Glomerular visceral epithelial cell (primary cell): ENCODE results near the gene GPX4.

Experiments
- DNase-seq: peaks from one replicate; pipeline ENCODE4 v3.0.0-alpha.2; 2016; ENCODE audit errors: extremely low spot score

The GPX4 gene, protein sequence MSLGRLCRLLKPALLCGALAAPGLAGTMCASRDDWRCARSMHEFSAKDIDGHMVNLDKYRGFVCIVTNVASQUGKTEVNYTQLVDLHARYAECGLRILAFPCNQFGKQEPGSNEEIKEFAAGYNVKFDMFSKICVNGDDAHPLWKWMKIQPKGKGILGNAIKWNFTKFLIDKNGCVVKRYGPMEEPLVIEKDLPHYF

DNA sequence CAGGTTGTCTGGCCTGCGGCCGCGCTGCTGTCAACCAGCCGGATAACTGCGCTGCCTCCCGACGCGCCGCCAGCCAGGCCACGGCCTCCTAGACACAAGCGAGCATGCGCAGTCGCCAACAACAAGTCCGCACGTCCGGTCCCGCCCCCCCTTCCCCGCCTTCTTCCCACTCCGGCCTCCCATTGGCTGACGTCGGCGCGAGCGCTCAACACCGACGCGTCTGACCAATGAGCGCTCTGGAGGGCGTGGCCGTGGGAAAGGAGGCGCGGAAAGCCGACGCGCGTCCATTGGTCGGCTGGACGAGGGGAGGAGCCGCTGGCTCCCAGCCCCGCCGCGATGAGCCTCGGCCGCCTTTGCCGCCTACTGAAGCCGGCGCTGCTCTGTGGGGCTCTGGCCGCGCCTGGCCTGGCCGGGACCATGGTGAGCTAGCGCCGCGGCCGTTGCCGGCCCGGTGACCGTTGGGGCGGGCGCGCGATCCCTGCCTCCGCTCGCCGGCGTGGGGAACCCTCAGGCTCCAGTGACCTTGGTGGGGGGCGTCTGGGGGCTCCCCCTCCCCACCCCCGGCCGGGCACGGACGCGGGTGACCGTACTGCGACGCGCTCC, at the start of gene GPX4:
TSS of gene GPX4 (plus strand) at position 287 of the 603 bp plus-strand sequence. CDS start at position 337, 50 bp downstream.
- peak; percentile 100 for DNase-seq

DNA sequence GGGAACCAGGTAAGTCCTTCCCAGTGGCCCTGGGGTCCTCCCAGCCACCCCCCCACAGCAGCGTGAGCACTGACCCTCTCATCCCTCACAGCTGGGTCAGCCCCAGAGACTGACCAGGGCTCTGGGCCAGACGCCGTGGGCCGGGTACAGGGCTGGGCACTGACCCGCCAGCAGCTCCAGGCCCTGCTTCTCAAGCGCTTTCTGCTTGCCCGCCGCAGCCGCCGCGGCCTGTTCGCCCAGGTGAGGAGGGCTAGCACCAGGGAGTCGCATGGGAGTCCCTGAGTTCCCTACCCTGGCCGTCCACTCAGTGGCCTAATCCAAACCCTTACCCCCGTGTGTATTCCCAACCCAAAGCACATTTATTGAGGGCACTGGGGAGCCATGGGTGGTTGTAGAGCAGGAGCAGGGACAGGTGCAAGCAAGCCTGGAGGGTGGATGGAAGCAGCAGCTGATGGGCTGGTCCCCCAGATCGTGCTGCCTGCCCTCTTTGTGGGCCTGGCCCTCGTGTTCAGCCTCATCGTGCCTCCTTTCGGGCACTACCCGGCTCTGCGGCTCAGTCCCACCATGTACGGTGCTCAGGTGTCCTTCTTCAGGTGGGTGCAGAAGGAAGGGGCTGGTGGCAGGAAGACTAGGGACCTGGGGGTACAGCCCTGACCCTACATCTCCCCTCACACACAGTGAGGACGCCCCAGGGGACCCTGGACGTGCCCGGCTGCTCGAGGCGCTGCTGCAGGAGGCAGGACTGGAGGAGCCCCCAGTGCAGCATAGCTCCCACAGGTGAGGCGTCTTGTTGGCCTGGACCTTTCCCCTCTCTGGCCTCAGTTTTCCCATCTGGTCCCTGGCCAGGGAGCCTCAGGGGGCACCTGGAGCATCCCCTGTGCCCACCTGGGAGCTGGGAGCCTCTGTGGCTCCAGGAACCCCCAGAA, 49.4 kb upstream of the GPX4 start:
- DNase-seq = no peak

DNA sequence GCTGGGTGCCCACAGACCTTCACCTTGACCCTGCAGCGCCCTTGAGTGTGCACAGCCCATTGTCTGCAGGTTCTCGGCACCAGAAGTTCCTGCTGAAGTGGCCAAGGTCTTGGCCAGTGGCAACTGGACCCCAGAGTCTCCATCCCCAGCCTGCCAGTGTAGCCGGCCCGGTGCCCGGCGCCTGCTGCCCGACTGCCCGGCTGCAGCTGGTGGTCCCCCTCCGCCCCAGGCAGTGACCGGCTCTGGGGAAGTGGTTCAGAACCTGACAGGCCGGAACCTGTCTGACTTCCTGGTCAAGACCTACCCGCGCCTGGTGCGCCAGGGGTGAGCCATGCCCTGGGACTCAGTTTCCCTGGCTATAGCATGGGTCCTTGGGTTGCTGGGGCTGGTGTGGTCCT, 48.8 kb upstream of the GPX4 start:
- no peak for DNase-seq

DNA sequence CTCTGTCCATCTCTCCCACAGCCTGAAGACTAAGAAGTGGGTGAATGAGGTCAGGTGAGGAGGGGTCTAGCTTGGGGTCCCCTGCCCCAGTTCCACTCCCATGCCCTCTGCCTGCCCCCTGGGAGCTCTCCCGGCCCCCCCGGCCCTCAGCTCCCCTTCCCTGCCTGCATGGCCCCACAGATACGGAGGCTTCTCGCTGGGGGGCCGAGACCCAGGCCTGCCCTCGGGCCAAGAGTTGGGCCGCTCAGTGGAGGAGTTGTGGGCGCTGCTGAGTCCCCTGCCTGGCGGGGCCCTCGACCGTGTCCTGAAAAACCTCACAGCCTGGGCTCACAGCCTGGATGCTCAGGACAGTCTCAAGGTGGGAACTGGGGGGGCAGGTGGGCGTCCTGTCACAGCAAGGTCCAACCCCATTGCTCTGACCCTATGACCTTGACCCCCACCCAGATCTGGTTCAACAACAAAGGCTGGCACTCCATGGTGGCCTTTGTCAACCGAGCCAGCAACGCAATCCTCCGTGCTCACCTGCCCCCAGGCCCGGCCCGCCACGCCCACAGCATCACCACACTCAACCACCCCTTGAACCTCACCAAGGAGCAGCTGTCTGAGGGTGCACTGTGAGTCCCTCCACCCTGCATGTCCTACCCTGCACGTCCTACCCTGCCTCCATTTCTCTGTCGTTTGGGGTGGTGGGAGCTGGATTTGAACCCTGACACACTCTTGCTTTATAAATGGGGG, 47.7 kb upstream of the GPX4 start:
- no peak for DNase-seq

DNA sequence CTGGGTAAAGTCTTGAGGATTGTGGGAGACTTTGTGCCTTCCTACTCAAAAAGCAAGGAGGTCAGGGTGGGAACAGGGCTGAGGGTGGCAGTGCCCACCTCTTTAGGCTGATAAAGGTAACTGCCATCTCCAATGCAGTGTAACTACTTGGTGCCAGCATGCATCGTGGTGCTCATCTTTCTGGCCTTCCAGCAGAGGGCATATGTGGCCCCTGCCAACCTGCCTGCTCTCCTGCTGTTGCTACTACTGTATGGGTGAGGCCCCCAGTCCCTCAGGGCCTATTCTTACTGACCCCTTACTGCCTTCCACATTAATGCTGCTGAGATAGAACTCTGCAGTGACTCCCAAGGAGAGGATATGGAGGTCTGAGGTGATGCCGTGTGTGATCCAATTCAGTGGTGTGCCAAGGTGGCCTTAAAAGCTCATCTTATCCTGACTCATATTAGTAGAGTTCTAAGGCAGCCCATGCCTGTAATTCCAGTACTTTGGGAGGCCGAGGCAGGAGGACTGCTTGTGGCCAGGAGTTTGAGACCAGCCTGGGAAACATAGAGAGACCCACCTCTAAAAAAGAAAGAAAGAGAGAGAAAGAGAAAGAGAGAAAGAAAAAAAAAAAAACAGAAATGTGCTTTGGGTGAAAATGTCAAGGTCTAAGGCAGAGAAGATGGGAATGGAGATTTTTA, 46.5 kb upstream of the GPX4 start:
- no peak for DNase-seq

DNA sequence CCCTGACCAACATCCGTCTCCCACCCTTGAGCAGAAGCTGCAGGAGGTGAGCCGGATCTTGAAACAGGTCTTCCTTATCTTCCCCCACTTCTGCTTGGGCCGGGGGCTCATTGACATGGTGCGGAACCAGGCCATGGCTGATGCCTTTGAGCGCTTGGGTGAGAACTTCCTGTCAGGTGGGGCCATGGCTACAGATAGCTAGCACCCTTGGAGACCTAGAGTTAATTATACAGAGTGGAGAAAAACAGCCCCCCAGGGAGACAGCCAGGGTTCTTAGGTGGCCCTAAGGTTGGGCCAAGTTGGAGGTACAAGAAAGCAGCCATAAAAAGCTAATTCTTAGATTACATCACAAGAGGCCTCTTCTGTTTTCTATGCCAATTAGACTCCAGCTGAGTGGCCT, 45.7 kb upstream of the GPX4 start:
- DNase-seq = no peak

DNA sequence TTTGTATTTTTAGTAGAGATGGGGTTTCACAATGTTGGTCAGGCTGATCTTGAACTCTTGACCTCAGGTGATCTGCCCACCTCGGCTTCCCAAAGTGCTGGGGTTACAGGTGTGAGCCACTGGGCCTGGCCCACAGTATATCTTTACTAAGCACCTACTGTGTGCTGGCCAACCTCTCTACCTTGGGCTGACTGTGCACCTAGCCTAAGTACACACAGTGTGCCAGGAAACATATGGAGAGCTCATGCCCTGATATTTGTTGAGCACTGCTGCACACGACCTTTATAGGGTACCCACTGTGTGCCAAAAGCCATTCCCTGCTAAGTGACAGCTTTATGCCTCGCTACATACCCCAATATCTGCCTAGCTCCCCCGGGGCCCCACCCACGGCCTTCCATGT, 43.1 kb upstream of the GPX4 start:
- DNase-seq = no peak

DNA sequence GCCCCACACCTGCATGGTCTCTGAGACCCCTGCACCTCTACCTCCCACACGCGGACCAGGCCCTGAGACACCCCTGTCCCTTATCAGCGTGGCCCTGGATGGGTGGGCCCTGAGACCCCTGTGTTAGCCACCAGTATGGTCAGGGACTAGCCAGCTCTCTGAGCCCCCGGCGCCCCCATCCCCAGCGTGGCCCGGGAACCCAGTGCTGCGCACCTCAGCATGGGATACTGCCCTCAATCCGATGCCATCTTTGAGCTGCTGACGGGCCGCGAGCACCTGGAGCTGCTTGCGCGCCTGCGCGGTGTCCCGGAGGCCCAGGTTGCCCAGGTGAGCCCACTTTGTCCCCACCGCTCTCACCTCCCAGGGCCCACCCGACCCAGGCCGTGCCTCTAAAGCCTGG, 41.8 kb upstream of the GPX4 start:
- DNase-seq = no peak

DNA sequence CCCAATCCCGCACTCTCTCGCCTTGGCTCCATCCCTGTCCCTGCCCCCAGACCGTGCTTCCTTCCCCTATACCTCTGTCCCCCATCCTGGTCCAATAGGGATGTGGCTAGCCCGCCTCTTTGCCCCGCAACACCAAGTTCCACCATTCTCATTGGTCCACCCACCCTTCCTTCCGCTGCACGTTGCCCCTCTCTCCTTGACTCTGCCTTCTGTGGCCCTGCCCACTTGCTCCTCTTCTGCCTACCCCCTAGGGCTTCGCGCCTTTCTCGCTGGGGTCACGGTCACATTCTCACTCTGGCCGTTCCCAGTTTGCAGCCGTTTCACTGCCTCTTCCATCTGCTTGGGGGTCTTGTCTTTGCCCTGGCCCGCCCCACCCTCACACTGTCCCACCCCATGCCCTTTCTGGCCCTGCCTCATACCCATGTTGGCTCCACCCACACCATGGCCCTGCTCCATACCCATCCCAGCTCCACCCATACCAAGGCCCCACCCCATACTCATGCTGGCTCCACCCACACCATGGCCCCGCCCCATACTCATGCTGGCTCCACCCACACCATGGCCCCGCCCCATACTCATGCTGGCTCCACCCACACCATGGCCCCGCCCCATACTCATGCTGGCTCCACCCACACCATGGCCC, 41.3 kb upstream of the GPX4 start:
- DNase-seq = no peak

DNA sequence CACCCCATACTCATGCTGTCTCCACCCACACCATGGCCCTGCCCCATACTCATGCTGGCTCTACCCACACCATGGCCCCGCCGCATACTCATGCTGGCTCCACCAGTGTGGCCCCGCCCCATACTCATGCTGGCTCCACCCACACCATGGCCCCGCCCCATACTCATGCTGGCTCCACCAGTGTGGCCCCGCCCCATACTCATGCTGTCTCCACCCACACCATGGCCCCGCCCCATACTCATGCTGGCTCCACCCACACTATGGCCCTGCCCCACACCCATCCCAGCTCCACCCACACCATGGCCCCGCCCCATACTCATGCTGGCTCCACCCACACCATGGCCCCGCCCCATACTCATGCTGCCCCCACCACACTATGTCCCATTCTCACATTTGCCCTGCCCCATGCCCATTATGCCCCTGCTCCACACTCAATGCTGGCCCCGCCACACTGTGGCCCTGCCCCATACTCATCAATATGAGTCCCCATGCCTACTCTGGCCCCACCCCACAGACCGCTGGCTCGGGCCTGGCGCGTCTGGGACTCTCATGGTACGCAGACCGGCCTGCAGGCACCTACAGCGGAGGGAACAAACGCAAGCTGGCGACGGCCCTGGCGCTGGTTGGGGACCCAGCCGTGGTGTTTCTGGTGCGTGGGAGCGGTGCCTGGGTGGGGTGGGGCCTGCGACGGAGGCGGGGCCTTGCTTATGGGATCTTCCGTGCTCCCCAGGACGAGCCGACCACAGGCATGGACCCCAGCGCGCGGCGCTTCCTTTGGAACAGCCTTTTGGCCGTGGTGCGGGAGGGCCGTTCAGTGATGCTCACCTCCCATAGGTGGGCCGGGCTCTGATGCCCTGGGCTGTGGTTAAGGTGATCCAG, 40.5 kb upstream of the GPX4 start:
- no peak for DNase-seq

DNA sequence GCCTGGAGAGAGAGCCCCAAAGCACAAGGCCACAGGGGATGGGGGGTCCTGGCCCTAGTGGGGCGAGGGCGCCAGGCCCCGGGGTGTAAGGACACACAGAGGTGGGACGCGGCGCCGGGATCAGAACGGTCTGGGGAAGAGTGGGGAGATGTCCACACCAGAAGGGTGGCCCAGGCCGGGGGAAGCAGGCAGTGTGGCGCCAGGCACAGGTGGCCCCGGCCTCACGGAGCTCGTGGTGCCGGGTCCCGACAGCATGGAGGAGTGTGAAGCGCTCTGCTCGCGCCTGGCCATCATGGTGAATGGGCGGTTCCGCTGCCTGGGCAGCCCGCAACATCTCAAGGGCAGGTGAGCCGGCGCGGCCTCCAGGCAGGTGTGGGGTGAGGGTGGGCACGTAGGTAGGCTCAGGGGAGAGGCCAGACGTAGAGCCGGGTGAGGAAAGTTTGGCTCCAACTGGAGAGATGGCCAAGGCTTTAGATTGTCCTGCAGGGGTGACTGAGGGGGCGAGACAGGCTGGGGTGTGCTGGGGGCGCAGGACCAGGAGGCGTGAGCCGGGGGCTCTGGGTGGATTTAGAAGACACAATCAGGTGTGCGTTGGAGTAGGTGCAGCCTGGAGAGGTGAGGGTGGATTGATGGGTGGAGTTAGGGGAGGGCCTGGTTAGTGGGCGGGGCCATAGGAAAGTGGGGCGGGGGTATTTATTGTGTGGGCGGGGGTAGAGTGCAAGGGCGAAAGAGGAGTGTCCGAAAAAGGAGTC, 39.7 kb upstream of the GPX4 start:
- DNase-seq = no peak

DNA sequence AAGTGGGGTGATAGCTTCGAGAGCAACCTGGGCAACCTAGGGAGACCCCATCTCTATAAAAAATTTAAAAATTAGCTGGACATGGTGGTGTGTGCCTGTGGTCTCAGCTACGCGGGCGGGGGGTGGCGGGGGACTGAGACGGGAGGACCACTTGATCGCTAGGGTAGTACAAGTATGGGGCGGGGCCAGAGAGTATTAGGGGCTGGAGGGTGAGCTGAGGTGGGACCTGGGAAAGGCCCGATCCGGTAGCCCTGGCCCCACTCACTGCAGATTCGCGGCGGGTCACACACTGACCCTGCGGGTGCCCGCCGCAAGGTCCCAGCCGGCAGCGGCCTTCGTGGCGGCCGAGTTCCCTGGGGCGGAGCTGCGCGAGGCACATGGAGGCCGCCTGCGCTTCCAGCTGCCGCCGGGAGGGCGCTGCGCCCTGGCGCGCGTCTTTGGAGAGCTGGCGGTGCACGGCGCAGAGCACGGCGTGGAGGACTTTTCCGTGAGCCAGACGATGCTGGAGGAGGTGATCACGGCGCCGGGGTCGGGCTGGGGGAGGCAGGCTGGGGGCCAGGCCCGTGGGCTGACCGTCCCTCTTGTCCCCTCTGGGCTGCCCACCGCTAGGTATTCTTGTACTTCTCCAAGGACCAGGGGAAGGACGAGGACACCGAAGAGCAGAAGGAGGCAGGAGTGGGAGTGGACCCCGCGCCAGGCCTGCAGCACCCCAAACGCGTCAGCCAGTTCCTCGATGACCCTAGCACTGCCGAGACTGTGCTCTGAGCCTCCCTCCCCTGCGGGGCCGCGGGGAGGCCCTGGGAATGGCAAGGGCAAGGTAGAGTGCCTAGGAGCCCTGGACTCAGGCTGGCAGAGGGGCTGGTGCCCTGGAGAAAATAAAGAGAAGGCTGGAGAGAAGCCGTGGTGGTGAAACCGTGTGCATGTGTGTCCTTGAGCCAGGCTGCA, 38.9 kb upstream of the GPX4 start:
- peak; percentile 65 for DNase-seq

DNA sequence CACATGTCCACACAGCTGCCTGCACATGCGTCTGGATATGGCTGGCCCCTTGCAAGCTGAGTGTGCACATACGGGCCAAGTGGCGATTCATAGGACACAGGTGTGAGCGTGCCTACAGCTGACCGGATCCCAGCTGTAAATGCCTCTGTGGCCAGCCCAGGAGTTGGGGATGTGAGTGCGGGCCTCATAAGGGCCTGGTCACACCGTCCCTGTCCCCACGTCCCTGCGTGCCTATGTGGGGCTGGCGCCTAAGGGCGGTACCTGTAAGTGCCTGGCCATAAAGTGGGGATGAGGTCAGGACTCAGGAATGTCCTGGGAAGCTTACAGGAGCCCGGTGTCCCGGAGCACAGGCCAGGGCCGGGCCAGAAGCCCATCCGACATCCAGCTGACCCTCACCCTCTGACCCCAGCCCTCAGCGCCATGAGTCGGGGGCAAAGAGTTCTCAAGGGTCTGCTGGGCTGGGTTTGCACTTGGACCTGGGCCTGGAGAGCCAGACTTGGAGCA, 38.1 kb upstream of the GPX4 start:
- DNase-seq = peak; percentile 45

DNA sequence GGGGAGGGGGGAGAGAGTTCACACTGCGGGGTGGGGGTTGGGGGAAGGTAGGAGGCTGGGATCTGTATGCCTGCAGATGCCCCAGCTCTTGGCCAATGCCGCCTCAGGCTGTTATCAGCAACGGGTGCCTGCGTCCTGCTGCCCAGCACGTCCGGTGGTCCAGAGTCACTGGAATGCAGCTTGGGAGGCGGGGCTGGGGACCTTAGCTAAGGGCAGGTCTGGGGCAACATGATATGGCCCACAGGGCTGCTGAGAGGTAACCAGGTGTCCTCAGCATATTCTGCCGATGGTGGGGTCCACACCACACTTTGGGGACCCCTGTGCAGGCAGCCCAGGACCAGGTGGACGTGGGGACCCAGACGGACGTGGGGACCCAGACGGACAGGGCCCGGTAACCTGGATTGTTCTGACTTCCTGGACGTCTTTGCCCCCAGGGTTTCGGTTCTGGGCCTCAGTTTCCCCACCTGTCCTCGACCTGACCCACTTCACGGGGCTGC, 37.5 kb upstream of the GPX4 start:
- DNase-seq = no peak

DNA sequence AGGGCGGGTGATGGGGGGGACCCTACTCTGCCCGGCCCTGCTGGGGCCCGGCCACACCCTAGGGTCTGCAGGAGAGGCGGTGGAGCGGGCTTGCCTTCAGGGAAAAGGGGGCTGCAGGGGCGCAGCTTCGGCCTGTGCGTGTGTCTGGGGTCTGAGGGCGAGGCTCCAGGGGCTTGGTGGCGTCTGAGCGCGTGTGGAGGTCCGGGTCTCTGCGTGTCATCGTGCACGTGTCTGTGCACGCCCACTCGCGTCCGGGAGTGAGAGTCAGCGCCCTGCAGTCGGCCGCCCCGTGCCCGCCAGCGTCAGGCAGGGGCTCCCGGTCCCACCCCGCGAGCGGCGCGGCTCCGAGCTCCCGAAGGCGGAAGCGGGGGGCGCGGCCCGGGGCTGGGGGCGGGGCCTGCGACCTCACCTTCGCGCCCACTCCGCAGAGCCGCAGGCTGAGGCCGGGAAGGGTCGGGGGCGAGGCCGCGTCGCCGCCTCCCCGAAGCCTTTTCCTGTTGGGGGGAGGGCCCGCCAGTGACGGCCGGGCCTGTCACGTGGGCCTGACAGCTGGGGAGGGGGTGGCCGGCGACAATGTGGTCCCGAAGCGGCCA, 37.0 kb upstream of the GPX4 start, which contains the start of gene ARHGAP45:
TSS of gene ARHGAP45 (plus strand) at position 420 of the 593 bp plus-strand sequence. CDS start 239 bp downstream, outside the sequence.
- no peak for DNase-seq

DNA sequence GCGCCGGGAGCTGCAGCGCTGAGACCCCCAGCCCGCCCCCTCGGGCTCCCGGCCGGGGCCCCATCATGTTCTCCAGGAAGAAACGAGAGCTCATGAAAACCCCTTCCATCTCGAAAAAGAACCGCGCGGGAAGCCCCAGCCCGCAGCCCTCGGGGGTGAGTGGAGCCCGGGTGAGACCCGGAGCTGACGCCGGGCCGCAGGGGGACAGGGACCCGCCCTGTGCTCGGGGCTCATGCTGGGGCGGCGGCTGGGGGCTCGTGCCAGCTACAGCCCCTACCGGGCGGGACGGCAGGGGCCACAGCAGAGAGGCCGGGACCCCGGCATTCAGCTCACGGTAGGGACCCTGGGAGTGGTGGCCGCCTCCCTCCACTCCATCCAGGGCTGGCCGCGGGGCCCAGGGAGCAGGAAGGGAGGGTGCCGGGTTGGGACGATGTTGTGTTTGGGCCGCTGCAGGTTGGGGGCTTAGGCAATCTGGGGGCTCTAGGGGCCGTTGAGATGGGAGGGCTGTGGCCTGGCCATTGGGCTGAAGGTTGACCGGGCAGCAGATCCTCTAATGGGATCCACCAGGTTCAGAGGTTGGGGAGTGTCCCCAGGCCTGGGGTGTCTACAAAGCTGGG, 36.3 kb upstream of the GPX4 start:
- no peak for DNase-seq
